HG03280 (cell line): ENCODE measurements around the gene ANKMY2.
A peak's percentile ranks its signal among the peaks of the same experiment; 100 is the strongest.
"Not testable (repeated sequence)": the region's sequence is repeated elsewhere in the genome, so short reads cannot be mapped to it uniquely, and the experiment has no call there.

Experiments
- ATAC-seq: cut with Tn5 transposase; IDR thresholded peaks from one replicate; pipeline ENCODE4 v1.9.1; 2021; ENCODE audit warnings: mild to moderate bottlenecking, moderate library complexity; ENCODE audit not compliant: unreplicated experiment

The ANKMY2 gene

DNA sequence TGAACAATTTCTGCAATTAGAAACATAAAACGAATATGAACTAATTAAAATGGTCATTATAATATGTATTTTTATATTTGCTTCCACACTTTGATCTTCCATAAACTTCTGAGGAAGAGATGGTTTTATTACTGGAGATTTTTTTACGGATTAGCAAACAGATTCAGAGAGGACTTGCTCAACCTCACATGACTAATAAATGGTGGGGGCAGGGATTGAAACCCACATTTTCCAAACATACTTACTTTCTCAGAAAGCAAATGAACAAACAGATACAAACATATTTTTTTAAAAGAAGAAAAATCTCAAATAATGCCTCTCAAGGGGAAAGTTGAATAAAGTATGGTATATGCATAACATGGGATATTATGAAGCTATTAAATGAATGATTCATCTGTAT lies 18.3 kb downstream of the ANKMY2 start:
- no peak for ATAC-seq

GRCh38 chr7:16626388-16626787 lies 19.2 kb downstream of the ANKMY2 start:
- ATAC-seq: no peak

DNA sequence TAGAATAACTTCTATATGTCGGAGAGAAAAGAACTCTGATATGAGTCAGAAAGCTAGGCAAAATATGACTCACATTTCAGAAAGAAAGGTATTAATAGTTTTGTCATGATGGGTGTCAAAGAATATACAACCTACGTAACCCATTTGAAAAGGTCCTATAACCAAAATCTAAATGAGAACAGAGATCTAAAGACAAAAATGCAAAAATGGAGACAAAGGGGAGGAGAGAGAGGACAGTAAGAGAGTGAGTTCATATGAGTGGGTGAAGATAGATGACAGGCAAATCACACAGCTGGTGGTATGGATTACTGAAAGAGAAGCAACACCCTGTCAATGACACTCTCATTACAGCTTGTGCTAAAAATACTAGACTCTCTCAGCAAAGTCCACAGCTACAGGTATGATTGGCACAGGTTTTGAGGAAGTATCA lies 25.6 kb downstream of the ANKMY2 start:
- ATAC-seq: peak; percentile 86

GRCh38 chr7:16616542-16616941 lies 29.0 kb downstream of the ANKMY2 start:
- no peak for ATAC-seq

DNA sequence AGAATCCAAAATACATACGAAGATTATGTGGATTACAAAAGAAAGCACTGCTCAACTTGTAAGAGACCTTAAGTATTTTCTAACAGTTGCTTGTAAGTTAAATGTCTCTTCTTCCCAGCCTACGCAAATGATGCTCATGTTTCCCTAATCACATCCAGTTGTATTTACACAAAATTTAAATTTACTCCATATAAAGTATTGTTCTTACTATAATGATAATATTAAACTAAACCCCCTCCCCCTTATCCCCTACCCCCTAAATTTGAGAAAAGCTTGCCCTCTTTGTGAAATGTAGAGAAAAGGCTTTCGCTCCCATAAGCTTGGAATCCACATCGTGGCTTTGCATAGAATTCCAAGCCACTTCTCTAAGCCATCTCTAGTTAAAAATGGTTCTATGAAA lies 29.4 kb downstream of the ANKMY2 start:
- ATAC-seq: no peak

GRCh38 chr7:16615228-16615627 lies 30.3 kb downstream of the ANKMY2 start:
- ATAC-seq: no peak

DNA sequence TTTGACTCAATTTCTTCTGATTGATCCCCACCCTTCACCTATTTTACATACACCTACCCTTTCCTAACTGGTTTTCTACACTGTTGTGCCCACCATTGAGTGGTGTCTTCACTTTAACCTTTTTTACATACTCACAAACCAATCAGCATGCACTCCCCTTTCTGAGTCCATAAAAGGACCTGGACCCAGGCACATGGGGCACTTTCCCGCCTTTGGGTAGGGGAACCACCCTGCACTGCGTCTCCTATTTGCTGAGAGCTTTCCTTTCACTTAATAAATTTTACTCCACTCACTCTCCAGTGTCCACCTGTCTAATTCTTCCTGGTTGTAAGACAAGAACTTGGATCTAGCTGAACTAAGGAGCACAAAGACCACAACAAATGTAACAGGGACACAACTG lies 33.8 kb downstream of the ANKMY2 start:
- no peak for ATAC-seq

GRCh38 chr7:16609842-16610450 lies 35.6 kb downstream of the ANKMY2 start:
- ATAC-seq: no peak

GRCh38 chr7:16606704-16607103 lies 38.9 kb downstream of the ANKMY2 start:
- no peak for ATAC-seq

DNA sequence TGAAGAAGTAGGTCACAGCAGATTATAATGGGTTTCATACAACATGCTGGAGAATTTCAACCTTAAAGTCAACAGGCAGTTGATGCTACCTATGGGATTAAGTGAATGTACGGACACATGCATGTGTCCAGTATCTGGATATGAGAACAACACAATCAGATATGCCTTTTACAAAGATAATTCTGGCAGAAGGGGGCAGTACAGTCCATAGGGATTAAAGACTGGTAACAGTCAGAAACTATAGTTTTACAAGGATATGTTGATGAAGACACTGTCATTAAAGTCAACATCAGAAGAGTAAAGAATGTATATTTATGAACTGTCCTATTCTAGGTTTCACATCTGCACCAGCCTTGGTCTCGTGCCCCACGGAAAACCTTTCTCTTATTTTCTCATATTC lies 41.5 kb downstream of the ANKMY2 start:
- no peak for ATAC-seq

DNA sequence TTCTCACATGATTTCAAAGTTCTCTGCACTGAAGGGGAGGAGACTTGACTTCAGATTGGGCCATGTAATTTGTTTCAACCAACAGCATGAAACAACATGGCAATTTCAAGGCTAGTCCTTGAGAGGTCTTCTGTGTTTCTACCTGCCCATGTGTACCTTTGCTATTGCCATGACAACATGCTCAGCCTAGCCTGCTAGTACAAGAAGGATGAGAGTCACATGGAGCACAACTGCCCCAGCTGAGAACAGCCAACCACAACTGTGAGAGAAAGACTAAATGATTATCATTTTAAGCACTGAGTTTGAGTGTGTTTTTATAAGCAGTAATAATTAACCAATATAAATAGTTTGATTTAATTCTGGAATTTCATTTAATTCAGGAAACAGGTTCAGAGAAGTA lies 41.9 kb downstream of the ANKMY2 start:
- ATAC-seq: no peak

- no peak for ATAC-seq
Measured at GRCh38 chr7:16599860-16600259, 45.7 kb downstream of the ANKMY2 start.

GRCh38 chr7:16598015-16598414 lies 47.5 kb downstream of the ANKMY2 start:
- ATAC-seq: no peak

- not testable (repeated sequence) for ATAC-seq
Measured at GRCh38 chr7:16595596-16595995, 50.0 kb downstream of the ANKMY2 start.

GRCh38 chr7:16594676-16595075 lies 50.9 kb downstream of the ANKMY2 start:
- ATAC-seq: no peak

- ATAC-seq: no peak
Measured at GRCh38 chr7:16594061-16594460, 51.5 kb downstream of the ANKMY2 start.

- ATAC-seq: no peak
Measured at GRCh38 chr7:16592395-16592794, 53.2 kb downstream of the ANKMY2 start.

DNA sequence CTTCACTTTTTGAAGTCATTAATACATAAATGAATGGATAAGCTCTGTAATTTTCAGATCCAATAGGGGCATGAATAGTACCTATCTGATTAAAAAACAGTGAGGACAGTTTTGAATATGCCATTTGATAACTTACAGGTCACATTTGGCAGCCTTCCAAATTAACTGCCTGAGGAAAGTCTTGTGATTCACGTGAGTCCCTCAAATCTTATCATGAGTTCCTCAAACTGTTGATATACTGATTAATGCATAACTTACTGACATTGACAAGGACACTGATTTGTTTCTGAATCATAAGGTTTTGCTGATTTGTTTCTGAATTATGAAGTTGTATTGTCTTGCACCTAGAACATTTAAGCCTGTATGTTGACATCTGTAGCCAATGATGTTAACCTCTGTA lies 55.1 kb downstream of the ANKMY2 start:
- ATAC-seq: no peak

DNA sequence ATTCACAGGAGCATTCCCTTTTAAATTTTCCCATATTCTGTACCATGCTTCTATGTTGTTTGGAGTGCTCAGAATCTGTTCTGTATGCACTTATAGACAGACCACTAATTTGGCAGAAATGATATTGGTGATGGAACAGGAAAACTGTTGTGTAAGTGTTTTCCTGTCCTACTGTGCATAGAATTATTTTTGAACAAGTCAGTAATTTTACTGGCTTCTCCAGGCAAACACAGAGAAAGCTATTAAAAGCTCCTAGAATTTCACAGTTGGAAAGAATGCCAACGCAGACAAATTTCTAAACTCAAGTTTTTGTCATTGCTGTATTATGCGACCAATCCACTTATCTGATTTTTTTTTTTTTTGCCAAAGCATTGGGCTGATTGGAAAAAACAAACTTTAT lies 55.7 kb downstream of the ANKMY2 start:
- no peak for ATAC-seq

- no peak for ATAC-seq
Measured at GRCh38 chr7:16587790-16588189, 57.8 kb downstream of the ANKMY2 start.

DNA sequence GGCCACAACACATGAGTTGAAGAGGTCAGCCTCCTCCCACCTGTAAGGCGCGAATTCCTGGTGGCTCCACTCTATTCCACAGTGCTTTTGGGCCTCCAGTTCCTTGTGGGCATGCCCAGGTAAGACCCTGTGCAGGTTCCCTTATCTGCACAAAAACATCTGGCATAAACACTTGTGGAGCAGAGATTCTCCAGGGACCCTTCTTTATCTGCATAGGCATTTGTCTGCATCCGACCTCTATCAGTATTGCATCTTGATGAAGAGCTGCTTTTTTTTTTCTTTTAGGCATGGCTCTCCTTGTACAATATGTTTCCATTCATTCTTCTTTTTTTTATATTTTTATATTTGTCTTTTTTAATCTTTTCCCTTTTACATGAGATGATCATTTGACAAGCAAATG lies 58.4 kb downstream of the ANKMY2 start:
- ATAC-seq: no peak

DNA sequence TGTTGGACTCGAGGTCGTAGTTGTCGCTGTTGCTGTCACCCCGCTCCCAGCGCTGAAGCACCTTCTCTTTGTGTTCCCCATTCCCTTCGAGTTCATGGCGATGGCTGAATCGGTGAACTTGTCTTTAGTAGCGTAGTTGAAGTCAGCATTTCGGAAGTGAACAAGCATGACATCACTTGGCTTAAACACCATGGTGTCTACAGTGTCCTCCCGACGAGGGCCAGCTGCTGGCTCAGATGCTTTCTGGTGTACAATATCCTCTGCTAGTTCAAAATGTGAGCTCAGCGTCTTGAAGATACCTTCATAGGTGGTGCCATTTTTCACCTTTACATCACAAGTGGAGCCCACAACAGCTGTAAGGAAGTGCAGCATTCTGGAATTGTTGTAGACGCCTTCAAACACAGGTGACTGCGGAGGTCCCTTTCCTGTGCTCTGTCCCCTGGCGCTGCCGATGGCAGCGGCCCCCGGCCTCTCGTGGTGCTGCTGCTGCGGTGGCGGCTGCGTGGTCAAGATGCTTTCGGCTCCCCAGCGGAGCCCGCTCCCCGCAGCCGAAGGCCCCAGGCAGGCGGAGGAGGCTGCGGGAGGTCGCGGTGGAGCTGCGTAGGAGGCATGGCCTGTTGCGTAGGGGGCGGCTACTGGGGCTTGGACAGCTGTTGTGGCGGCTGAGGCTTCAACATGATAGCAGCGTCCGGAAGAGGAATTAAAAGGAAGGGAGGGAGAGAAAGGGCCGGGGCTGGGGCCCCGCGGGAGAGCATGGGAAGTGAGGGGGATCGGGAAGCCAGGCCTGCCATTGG lies 59.3 kb downstream of the ANKMY2 start:
- ATAC-seq: no peak

- ATAC-seq: no peak
Measured at GRCh38 chr7:16585540-16585939, 60.0 kb downstream of the ANKMY2 start.
